M059J (cell line): ENCODE data around the gene CRHR1. TPM values are rescaled to one million over a fixed set of nuclear protein-coding genes. Genes with fewer than 3 reads are reported as not detected.

Experiments
- DNase-seq: peaks from one replicate; pipeline ENCODE4 v3.0.0-alpha.2; 2012; ENCODE audit warnings: low read depth
- total RNA-seq: library from RNA; depleted of rRNA; stranded (reverse); fragments of >200 nt; shearing (Covaris generic); gene quantifications from 2 replicates; pipeline ENCODE4 v1.2.3, GENCODE V29; 2014

Gene CRHR1
- total RNA-seq, 1 experiment from 2014 or later: not detected

DNA sequence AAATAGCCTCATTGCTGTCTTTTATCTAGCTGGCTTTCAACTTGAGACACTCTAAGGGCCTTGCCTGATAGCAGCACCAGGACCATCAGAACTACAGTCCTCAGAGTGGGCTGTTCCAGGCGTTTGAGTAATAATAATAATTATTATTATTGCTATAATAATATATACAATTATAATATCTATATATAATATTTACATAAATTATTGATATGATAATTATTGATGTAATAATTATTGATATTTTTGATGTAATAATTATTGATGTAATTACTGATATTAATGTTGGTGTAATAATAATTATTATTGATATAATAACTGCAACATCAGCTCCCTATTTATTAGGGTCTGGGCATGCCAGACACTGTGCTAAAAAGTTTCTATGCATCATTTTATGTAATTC, 25.6 kb upstream of the CRHR1 start:
- DNase-seq: no peak

DNA sequence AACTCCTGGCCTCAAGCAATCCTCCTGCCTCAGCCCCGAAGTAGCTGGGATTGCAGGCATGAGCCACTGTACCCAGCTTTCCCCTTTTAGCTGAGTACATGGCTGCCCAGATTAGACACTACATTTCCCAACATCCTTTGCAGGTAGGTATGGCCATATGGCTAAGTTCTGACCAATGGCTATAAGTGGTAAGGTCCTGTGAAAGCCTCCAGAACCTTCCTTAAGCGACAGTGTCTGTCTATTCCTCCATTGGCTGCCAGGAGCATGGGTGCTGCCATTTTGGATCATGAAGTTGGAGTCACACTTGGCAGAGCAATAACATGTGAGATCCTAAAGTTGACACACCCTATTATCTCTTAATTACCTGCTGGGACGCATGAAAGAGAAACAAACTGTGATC, 24.4 kb upstream of the CRHR1 start:
- no peak for DNase-seq

DNA sequence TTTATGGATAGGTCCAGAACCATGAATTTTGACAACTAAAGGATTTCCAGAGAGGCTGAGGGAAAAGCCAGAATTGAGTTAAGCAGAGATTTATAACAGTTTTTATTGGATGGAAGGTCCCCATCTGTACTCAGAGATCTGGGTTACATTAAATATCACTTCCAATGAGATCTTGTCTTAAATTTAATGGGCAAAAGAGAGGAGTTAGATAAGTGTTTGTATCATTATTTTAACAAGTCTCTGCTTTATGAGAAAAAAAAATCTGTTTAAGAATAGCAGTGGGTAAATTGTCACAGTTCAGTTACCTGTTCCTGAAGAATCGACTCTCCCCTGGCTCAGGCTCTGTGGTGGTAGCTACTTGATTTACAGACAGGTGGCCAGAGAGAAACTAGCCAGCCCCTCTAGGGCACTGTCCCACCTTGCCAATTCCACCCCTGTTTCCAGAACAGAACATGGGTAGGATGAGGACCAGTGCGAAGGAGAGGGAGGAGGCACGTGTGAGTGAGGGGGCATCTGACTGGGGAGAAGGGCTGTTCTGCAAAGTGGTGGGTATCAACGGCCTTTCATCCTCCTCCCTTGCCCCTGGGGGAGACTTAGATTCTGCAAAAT, 22.1 kb upstream of the CRHR1 start:
- DNase-seq: no peak

DNA sequence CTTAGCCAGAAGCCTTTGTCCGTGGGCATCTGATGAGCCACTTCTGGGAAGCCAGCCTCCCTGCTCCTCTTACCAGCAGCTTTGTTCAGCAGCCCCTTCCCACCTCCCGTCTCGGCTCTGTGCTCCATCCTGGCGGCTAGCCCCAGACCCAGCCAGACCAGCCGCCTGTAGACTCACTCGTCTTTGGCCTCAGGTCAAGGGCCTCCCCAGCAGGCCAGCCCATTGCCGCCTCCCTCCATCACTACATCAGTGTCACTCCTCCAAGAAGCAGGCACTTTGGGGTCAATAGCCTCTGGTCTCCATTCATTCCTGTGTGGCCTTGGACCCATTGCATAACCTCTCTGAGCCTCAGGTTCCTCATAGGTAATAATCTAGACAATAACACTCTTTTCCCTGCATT, 20.9 kb upstream of the CRHR1 start:
- no peak for DNase-seq

DNA sequence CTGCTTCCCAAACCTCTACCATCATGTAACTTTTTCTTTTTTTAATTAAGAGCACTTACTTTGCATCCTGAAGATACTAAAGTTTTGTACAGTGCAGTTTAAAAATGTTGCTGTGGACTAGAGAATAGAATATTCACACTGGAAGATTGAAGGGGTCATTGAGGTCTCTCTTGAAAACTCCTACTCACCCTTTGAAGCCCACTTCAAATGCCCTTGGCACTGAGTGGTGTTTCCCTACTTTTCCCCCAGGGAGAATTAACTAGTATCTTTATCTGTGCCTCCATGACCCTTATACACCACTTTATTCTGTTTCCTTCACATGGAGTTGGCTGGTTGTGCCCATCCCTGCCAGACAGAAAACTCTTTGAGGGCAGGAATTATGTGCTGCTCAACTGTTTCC, 19.6 kb upstream of the CRHR1 start:
- no peak for DNase-seq

DNA sequence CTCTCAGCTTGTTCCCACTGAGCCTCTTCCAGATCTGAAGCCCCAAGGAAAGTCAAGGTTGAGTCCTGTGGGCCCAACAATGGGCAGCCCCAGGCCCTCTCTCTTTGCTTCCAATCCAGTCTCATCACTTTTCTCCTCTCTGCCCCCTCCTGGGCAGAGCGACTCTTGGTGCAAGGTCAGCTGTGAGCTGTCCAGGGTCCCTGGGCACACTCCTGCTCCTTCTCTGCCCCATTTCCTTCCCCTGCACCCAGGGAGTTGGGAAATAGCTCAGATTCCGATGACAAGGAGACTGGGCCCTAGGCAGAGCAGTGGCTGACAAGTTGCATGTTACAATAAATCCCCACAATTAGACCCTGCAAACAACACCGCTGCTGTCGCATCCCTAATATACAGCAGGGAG, 16.1 kb upstream of the CRHR1 start:
- DNase-seq: no peak

DNA sequence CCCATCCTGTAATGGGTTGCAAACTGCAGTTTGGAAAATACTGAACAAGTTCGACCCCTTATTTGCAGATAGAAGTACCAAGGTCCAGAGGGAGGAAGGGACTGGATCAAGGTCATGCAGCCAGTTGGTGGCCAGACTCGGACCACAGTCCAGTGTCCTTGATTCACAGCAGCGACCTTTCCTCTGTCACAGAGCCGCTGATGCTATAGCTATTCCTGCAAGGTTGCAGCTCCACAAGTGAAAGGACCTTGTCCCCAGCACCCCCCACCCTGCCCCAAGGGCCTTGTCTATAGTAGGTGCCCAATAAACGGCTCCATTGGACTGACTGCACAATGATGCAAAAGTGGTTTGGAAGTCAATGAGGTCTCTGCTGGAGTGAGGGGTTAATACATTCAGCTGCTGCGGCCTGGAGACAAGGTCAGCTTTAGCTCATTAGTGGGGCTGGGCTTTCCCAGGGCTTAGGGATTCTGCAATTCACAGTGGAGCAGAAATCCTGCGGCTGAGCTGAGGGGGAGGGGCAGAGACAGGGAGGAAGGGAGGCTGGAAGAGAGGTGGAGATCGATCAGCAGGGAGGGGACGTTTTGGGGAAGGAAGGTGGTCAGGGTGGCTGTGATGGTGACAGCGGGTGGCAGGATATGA, 13.4 kb upstream of the CRHR1 start:
- DNase-seq: no peak

DNA sequence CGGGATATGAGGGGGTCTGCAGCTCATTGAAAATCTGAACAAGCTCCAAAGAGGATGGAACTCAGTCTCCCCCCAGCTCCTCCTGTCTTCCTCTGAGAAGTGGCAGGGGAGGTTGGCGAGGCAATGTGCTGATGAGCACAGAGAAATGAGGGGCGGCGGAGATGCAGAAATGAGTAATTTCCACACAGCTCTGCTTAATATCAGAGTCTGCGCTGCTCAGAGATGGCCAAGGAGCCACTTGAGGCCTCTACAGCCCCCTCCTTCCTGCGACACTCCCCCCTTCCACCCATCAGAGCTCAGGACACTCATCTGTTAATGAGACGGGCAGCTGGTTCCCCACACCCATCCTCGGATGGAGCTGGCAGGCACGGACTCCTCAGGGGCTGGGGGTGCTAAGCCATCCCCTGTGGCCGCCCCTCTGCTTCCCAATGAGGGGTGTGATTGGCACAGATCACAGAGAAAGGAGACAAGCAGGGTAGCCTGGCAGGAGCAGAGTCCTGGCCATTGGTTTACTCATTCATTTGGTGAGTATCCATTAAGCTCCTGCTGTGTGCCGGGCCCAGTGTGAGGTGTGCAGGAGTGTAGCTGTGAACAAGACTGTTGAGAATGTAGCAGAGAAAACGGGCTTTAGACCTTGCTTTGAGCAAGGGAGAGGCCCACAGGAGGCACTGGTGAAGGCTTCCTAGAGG, 12.7 kb upstream of the CRHR1 start:
- no peak for DNase-seq

DNA sequence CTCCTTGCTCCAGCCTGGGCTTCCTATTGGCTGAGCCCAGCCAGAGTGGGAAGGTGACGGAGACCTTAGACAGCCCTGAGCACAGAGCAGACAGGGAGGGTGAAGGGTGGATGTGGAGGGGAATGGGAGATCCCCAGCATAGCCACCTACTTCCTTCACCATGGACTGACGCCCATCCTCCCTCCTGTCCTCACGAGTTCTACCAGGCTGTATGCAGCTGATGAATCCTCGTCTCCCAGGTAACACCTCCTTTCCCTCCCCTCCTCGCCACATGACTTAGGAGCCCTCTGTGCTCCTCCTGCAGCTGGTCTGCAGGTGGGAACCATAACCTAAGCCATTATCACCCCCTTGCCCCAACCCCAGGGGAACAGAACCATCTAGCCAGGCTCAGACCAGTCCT, 9.0 kb upstream of the CRHR1 start:
- DNase-seq: no peak

DNA sequence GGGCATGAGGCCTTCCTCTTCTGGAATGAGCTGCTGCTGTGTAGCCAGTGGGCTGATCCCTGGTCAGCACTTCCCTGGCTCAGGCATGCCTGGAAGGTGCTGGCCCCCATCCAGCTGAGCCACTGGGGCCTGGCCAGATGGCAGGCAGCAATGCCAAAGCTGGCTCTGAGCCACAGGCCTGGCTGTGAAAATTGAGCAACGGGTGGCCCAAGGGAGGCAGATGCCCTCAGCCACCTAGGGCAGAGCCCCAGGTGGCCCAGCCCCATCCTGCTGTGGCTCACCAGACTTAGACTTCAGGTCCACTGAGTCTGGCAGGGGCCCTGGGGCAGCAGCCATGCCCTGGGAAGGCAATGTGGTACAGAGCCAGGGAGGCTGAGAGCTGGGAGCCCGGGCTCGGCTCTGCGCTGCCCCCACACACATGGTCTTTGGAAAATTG, 8.5 kb upstream of the CRHR1 start:
- peak; percentile 29 for DNase-seq

DNA sequence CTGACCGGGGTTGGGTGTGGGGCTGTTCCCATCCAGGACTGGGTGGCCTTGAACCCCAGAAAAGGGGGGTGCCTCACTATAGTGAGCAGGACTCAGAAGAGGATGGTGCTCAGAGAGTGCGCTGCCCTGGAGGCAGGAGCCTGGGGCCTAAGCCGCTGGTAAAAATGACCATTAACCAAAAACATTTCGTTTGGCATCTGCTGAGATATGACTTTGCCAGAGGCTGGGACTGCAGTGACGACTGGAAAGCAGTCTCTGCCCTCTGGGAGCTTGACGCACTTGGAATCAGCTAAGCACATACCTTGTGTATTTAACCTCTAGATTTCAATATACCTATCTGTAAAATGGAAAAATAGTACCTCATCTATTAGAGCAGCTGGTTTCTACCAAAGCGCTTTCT, 7.2 kb upstream of the CRHR1 start:
- DNase-seq: no peak

DNA sequence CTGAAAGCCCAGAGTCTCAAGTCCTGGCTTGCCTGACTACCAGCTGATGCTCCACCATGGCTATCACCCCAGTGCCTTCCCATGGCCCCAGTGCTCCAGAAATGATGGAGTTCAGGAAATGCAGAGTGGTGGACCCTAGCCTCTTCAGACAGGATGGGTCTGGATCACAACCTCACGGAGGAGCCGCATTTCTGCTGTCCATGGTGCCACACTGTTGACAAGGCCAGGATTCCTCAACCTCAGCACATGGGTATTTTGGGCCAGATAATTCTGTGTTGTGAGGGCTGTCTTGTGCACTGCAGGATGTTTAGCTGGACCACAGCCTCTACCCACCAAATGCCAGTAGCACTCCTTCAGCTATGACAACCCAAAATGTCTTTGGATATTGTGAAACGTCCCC, 6.7 kb upstream of the CRHR1 start:
- no peak for DNase-seq

DNA sequence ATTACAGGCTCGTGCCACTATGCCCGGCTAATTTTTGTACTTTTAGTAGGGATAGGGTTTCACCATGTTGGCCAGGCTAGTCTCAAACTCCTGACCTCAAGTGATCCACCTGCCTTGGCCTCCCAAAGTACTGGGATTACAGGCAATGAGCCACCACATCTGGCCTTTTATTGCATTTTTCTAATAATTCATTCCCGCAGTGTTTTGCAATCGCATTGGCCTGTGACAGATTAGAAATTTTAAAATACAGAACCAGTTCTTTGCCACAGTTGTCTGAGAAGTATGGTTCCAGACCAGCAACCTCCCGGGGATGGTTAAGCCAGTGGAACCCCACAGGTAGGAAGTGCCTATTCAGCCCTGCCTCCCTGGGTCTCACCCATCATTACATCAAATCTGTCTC, 3.2 kb upstream of the CRHR1 start:
- DNase-seq: no peak

DNA sequence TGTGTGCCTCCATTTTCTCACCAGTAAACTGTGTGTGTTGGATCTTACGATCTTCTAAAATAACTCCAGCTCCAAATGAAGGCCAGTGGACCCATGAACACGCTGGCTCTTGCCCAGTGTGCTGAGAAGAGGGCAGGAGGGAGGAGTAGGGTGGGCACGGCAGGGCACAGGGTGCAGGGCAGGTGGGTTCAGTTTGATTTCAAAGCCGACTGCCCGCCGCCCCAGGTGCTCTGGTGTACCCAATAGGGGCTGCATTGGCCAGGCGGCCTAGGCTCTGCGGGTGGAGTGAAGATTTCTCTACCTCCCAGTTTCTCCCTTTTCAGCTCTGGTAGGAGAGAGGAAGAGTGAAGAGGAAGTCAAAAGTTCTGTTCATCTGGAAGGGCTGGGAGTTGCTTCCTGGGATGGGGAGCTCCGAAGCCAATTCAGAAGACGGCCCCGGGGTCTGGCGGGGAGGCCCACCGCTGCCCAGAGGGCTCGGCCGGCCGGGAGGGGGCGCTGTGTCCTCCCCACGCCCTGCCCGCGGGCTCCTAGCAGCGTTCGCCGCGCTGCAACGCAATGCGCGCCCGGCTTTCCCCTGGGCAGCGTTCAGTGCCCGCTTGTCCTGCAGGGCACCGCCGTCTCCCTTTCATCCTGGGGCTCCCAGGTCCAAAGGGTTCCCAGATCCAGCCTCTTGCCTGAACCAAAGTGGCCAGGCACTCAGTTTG, 1.1 kb upstream of the CRHR1 start:
- DNase-seq: no peak

DNA sequence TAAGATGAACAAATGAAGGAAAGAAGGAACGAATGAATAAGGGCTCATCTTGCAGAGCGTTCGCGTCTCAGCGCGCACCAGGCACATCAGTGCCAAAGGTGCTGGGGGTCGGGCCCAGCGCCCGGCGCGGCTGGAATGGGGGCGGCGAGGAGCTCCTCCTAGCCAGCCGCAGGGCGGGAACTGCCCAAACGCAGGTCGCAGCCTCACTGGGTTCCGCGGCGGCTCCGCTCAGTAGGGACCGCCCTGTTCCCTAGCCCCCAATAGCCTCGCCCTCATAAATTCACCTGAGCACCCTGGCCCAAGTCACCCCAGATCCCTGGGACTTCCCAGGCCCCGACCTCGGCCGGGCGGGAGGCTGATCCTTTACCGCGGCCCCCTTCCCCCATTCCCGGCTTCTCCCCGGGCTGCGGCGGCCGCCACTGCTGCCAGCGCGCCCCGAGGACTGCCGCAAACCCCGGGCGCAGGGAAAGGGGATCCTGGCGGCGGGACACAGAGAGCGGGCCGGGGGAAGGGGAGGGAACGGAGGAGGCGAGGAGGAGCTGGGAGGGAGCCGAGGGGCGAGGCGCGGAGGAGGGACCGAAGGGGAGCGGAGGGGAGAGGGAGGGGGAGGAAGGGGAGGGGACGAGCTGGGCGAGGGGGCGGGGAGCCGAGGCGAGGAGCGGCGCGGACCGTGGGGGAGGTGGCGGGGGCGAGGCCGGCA, 377 bp upstream of the CRHR1 start:
- no peak for DNase-seq

DNA sequence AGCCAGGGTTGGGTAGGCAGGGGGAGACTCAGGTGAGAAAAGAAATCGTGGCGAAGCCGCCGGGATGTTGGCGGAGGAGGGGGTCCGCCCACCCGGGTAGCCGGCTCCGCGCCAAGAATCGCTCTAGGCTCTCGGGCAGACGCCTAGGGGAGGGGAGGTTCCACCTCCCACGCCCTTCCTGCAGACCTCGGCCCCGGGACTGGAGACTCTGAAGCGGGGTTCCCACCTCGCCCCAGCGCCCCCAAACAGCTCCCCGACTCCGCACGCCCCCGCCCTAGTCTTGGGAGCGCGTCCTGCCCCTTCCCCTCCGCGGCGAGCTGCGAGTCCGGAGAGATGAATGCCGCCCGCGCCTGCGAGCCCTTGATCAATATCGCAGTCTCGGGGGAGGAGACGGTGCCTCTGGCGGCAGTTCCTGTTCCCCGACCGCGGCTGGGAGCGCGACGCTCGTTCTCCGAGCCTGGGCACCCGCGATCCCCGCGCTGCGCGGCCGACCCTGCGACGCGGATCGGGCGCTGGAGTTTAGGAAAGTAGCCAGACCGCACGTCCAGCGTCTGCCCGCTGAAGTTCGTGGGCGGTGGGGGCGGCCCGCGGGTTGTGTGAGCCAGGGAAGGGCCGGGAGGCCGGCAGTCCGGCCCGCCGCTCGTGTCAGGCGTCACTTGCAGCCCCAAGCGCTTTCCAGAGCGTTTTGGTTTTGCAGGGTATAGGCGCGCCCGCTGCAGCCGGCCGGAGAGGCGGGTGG, 790 bp downstream of the CRHR1 start:
- DNase-seq: peak; percentile 15

DNA sequence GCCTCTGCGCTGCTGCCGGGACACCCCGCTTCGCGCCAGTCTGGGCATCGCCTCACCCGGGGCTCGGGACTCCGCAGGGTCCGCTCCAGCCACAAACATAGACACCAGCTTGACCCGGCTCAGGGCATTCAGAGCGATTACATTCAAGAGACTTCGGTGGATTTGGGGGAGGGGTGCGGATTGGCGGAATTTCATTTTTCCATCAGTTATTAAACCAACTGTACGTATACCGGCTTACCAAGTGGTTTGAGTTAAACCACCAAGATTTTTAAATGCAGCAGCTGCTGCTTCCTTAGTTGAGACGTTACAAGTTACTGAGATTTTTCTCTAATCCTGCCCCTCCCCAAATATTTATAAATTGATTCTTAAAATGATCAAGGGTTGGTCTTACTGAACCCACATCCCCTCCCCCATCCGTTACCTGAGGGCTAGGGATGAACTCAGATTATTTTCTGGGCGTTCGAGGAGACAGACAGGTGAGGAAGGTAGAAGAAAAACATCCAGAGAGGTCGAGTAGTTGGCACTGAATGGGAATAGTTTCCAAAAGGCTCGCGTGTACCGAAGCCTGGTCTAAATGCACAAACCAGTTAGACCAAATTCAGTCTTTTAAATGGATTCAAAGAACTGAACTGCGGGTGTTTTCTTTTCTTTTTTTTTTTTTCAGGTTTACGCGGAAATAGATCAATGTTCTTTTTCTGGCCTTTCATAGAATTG, 1.5 kb downstream of the CRHR1 start:
- no peak for DNase-seq

DNA sequence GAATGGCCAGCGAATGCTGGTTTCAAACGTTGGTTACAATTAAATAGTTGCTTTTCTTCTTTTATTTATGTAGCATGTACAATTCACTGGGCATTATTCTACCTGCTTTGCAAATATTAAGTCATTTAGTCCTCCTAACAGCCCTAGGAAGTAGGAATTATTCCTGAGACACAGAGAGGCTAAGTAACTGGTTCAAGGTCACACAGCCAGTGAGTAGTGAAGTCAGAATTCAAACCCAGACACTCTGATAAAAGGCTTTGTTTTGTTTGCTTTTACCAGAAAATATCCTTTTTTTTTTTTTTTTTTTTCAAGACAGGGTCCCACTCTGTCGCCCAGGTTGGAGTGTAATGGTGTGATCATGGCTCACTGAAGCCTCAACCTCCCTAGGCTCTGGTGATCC, 2.2 kb downstream of the CRHR1 start:
- DNase-seq: no peak

DNA sequence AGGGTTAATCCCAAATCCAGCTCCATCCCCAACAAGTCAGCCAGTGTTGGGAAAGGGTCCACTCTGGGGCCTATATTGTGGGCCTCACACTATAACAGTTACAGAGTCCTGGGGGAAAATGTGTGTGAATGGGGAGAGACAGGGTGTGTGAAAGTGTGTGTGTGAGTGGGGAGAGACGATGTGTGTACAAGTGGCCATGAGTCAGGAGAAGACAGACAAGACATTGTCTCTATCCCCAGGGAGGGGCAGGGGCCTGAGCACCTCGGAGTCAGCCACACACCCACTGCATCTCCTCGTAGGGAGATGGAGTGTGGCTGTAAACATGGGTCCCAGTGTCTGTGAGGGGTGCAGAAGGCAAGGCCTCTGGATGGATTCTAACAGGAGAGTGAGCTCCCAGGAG, 2.9 kb downstream of the CRHR1 start:
- DNase-seq: no peak

DNA sequence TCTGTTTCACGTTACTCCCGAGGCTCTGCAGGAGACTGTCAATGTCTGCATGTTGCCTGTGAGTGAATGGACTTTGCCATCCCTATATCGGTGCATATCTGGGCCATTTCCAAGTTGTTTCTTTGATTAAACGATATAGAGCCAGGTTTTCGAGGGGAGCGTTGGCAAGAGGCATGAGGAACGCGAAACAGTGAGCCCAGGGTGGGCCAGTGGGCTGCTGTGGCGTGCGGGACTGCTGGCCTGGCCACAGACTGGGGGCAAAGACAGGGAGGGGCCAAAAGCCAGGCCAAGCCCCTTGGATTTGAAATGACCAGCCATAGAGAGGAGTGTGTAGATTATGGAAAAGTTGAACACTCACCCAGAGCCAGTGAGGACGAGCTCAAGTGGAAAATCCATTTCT, 3.5 kb downstream of the CRHR1 start:
- no peak for DNase-seq

DNA sequence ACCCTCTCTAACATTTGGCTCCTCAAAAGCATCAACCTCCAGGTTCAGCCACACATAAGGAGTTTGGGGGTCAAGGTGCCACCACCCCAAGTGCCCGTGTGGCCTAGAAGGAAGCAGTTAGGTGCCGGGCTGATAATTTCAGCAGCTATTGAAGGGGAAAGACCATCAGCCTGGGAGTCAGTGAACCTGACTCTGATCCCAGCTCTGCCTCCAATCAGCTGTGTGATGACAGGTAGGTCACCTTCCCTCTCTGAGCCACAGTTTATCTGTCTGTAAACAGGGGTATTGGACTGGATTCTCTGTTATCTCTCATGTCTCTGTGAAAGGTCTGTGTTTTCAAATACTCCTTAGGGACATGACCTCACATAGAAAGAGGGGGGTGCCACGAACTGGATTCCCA, 3.9 kb downstream of the CRHR1 start:
- no peak for DNase-seq
